PC-3 (cell line): ENCODE measurements around the gene KRT3.

Source experiments
- CTCF ChIP-seq: fragments of 300-600 bp; sonication (generic); conservative IDR thresholded peaks from 2 replicates; pipeline ENCODE4 v1.5.1; 2017; ENCODE audit warnings: antibody characterized with exemption, low read depth, mild to moderate bottlenecking, low read length
- EZH2 ChIP-seq: fragments of 300-600 bp; sonication (generic); IDR thresholded peaks from one replicate; pipeline ENCODE4 v1.6.1; 2017; ENCODE audit warnings: antibody characterized with exemption, mild to moderate bottlenecking, low read length; ENCODE audit not compliant: unreplicated experiment
- EZH2phosphoT487 ChIP-seq: fragments of 300-600 bp; sonication (generic); IDR thresholded peaks from 2 replicates; pipeline ENCODE4 v1.6.1; 2018; ENCODE audit warnings: mild to moderate bottlenecking, antibody characterized with exemption, low read length, borderline replicate concordance

- TF ChIP-seq CTCF (no peak), EZH2phosphoT487 (no peak), EZH2 (no peak)
Observed at GRCh38 chr12:52760623-52761022, 35.3 kb downstream of the KRT3 start.
